Neural crest cell (in vitro differentiated cells): ENCODE results near the gene GBP2. TPM values are rescaled to one million over a fixed set of nuclear protein-coding genes. Genes with fewer than 3 reads are reported as not detected.

Source experiments
- DNase-seq: peaks from one replicate; pipeline ENCODE4 v3.0.0; 2021; ENCODE audit warnings: low read depth, mixed read lengths, low spot score
- H3K27ac Mint-ChIP-seq: one replicate; pipeline ENCODE4 v1.8.0; 2021; ENCODE audit warnings: mild to moderate bottlenecking, mixed read lengths; ENCODE audit not compliant: unreplicated experiment
- H3K27me3 Mint-ChIP-seq: 2 replicates; pipeline ENCODE4 v1.8.0; 2021; ENCODE audit warnings: low read depth, mild to moderate bottlenecking, mixed read lengths
- H3K36me3 Mint-ChIP-seq: 2 replicates; pipeline ENCODE4 v1.8.0; 2021; ENCODE audit warnings: low read depth, mild to moderate bottlenecking, mixed read lengths
- H3K4me1 Mint-ChIP-seq: 2 replicates; pipeline ENCODE4 v1.8.0; 2021; ENCODE audit warnings: mixed read lengths
- H3K4me3 Mint-ChIP-seq: one replicate; pipeline ENCODE4 v1.8.0; 2021; ENCODE audit warnings: mild to moderate bottlenecking, mixed read lengths
- H3K9me3 Mint-ChIP-seq: 2 replicates; pipeline ENCODE4 v1.8.0; 2021; ENCODE audit warnings: mixed read lengths
- CTCF ChIP-seq: fragments of 200-600 bp; sonication (generic); conservative IDR thresholded peaks from 2 replicates; pipeline ENCODE4 v1.5.0; 2021; ENCODE audit warnings: antibody characterized with exemption, mild to moderate bottlenecking
- total RNA-seq: library from RNA; stranded (reverse); gene quantifications from 2 replicates; pipeline ENCODE4 v1.2.1, GENCODE V29; 2021

GBP2 gene
- total RNA-seq, 1 donor from 2014 or later: not detected

- Mint-ChIP-seq H3K4me1 (peaks cover 15% of the 10 kb centered on the region), H3K27me3 (no peaks in the 10 kb centered on the region), H3K4me3 (no peak overlapping the region), H3K9me3 (no peaks in the 10 kb centered on the region), H3K27ac (no peak overlapping the region), H3K36me3 (no peaks in the 10 kb centered on the region)
- no peak for DNase-seq
- TF ChIP-seq CTCF: no peak
Measured at GRCh38 chr1:89060091-89060490, 65.8 kb downstream of the GBP2 start.

Other genes with a start within 250 kb of the GBP2 start
- gene GTF2B, start 234.5 kb downstream of the GBP2 start, total RNA-seq: 22.4 and 26.7 TPM in 2 replicates
- gene KYAT3, start 133.5 kb downstream of the GBP2 start, total RNA-seq: 49.2 and 50.7 TPM in 2 replicates
- gene RBMXL1, start 133.5 kb downstream of the GBP2 start, total RNA-seq: 17.2 and 17.9 TPM in 2 replicates
- gene GBP3, start 103.2 kb downstream of the GBP2 start, total RNA-seq: not detected in 2 replicates
- gene GBP1, start 60.9 kb downstream of the GBP2 start, total RNA-seq: not detected in 2 replicates
- gene GBP7, start 49.9 kb upstream of the GBP2 start, total RNA-seq: not detected in 2 replicates
- gene GBP4, start 72.8 kb upstream of the GBP2 start, total RNA-seq: not detected in 2 replicates
- gene GBP5, start 146.7 kb upstream of the GBP2 start, total RNA-seq: not detected in 2 replicates
- gene GBP6, start 237.9 kb upstream of the GBP2 start, total RNA-seq: not detected in 2 replicates